GM12874 (cell line): ENCODE measurements around the gene GNAZ.

Source experiments
- TF ChIP-seq, protein P1 (sequence below): IDR thresholded peaks from 2 replicates; pipeline ENCODE4 v1.5.1; 2011; ENCODE audit warnings: low read depth, mild to moderate bottlenecking, control low read depth, low read length, moderate library complexity; ENCODE audit not compliant: insufficient read depth

GNAZ gene

DNA sequence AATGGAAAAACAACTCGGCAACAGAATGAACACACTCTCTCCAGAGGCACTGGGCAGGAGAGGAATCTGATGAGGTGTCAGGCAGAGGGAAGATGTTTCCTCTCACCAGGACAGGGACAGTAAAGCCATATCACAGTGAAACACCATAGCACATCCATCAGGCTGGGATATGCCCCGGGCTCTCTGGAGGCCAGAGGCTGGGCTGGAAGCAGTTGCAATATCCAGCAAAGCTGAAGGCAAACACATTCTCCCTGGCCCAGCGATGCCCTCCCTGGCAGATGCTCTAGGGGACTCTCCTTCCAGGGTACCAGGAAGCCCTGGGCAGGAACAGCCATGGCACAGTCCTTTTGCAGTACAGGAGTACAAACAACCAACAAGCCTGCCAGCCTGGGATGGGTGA is 60.4 kb downstream of the GNAZ start:
- TF ChIP-seq, protein P1, sequence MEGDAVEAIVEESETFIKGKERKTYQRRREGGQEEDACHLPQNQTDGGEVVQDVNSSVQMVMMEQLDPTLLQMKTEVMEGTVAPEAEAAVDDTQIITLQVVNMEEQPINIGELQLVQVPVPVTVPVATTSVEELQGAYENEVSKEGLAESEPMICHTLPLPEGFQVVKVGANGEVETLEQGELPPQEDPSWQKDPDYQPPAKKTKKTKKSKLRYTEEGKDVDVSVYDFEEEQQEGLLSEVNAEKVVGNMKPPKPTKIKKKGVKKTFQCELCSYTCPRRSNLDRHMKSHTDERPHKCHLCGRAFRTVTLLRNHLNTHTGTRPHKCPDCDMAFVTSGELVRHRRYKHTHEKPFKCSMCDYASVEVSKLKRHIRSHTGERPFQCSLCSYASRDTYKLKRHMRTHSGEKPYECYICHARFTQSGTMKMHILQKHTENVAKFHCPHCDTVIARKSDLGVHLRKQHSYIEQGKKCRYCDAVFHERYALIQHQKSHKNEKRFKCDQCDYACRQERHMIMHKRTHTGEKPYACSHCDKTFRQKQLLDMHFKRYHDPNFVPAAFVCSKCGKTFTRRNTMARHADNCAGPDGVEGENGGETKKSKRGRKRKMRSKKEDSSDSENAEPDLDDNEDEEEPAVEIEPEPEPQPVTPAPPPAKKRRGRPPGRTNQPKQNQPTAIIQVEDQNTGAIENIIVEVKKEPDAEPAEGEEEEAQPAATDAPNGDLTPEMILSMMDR = no peak

DNA sequence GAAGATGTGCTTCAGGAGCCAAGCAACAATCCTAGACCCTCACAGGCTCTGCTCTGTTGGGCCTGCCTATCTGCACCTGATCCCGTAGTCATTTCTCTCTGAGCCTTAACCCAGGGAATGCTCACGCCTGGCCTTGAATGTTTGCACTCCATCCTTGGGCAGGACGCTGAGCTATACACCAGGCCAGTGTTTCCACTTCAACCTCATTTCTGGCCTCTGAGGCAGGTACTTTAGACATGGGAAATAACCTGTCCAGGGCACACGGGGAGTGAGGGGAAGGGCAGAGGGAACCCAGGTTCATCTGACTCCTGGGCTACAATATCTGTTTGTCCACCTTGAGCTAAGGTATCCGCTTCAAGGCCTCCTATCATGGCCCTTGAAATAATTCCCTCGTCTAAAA is 61.6 kb downstream of the GNAZ start:
- TF ChIP-seq, protein P1 = no peak

DNA sequence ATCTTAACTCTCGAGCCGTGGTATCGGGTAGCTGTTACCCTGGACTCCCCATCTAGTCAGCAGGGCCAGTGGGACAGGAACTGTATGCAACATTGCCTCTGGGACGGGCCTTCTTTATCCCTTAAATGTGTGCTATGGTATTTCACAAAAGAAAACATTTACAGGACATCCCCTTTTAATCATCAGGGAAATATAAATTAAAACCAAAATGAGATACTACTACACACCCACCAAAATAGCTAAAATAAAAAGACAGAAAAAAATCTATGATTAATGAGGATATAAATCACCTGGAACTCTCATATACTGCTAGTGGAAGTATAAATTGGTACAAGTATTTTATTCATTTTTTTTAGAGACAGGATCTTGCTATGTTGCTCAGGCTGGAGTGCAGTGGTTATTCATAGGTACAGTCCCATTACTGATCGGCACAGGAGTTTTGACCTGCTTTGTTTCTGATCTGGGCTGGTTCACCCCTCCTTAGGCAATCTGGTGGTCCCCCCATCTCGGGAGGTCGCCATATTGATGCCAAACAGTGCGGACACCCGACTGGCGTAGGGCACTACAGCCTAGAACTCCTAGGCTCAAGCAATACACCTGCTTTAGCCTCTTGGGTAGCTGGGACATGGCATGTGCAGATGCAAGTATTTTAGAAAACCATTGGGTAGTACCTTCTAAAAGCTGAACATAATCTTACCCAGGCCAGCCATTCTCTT is 62.2 kb downstream of the GNAZ start:
- TF ChIP-seq, protein P1 = no peak

DNA sequence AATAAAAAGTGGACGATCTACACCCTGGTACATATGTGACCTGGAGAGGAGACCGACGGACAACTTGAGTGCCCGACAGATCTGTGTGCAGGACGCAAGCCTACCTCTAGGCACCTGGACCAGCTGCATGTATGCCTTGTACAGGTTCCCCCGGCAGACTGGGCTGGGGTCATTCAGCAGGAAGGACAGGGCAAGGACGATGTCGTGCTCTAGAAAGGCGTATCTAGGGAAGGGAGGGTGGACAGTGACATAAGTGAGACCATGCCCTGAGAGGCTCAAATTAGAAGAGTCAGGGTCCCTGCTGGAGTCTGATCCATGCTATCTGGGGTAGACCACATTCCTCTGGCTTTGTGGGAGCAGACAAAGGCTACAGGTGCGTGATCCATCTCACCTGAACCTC is 63.6 kb downstream of the GNAZ start:
- TF ChIP-seq, protein P1 = no peak

DNA sequence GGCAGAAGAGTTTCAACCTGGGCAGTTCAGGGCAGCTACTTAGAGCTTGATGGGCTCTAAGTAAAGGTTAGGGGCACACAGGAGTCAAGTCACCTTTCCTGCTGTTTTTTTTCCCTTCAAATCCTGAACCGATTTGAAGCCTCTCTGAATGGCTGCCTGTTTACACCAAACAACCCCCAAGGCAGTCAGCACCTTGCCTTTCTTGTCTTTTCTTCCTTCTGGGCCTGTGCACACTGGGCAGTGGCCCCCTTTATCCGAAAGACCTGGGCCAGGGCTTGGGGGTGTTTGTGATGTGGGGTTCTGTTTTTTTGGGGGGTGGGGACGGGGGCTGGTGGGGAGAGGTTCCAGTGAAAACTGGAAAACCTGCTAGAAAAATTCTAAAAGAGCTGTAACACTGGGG is 67.1 kb downstream of the GNAZ start:
- TF ChIP-seq, protein P1 = no peak

DNA sequence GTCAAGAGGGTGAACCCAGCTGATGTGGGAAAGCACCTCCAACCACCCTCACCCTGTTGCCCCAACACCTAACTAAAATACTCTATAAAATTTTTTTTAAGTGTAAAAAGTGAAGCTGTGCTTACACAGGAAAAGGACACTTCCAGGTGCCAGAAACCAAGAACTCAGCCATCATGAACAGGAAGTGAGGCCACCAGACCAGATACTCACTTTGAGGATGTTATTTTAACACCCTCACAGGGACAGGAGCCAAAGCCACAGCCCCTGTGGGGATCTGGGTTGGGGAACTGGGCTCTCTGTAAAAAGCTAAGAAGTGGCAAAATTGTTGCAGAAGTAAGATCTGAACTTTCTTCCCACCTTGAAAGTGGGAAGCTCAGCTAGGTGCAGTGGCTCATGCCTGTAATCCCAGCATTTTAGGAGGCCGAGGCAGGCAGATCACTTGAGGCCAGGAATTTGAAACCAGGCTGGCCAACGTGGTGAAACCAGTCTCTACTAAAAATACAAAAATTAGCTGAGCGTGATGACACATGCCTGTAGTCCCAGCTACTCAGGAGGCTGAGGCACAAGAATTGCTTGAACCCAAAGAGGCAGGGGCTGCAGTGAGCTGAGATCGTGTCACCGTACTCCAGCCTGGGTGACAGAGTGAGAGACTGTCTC is 67.7 kb downstream of the GNAZ start:
- TF ChIP-seq, protein P1 = no peak

DNA sequence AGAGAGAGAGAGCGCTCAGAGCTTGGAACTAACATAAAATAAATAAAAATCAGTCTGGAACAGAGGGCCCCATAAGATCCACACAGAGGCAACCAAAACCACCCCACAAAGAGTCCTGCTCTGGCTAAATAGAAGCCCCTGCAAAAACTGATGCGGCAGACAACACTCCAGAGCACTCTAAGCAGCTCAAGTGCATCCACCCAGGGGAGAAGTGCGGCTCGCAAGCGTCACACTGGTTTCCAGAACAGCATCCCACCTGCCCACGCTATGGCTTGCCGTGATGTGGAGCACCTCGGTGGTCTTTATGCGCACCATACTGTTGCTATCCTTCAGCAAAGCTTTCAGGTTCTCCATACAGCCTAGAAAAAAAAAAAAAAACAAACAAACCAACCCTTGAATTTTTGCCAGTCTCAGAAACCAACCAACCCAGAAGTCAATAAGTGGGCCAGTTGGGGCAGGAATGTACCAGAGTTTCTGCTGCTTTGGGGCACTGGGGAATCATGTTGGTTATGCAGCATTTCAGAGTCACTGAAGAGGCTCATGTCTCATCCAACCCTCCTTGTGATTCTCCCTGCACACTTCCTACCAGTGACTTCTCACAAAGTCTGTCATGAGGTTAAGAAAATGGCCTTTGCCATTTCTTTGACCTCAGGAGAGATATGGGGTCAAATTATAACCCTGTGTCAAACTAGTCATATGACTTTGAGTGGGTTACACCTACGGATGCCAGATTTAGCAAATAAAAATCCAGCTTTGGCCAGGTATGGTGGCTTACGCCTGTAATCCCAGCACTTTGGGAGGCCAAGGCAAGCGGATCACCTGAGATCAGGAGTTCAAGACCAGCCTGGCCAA is 68.5 kb downstream of the GNAZ start:
- TF ChIP-seq, protein P1 = no peak
